ENCODE data around the gene RUNDC3A.

DNA sequence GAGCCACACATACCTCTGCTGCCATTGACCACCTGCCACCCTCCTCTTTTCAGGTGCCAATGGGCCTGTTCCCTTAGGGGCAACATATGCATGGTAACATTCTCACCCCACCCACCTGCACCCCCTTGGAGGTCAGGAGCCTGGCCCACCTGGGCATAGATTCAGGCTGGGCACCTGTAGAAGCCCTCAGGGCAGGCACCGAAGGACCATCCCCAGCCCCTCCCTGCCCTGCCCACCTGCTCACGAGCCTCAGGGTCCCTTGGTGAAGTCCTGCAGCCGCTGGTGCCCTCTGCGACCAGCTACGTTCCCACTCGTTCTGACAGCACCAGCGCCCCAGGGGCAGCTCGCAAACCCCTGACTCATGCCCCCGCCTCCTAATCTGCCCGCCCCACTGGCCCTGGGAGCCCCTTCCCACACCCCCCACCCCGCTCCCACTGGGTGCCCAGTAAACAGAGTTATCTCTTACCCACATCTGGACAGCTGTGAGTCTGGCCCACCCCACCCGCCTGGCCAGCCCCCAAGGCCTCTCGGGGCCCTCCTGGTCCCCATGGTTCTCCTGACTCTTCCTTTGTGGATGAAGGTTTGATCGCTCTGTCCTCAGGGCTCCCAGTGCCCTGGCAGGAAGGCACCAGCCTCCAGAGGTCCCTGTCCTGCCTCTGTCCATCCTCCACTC lies 40.4 kb upstream of the RUNDC3A start, which contains the start of gene SLC4A1:
- TF ChIP-seq, protein P1, sequence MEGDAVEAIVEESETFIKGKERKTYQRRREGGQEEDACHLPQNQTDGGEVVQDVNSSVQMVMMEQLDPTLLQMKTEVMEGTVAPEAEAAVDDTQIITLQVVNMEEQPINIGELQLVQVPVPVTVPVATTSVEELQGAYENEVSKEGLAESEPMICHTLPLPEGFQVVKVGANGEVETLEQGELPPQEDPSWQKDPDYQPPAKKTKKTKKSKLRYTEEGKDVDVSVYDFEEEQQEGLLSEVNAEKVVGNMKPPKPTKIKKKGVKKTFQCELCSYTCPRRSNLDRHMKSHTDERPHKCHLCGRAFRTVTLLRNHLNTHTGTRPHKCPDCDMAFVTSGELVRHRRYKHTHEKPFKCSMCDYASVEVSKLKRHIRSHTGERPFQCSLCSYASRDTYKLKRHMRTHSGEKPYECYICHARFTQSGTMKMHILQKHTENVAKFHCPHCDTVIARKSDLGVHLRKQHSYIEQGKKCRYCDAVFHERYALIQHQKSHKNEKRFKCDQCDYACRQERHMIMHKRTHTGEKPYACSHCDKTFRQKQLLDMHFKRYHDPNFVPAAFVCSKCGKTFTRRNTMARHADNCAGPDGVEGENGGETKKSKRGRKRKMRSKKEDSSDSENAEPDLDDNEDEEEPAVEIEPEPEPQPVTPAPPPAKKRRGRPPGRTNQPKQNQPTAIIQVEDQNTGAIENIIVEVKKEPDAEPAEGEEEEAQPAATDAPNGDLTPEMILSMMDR (IDR thresholded peaks at IDR 0.05), result no peak
- TF ChIP-seq ZFX (IDR thresholded peaks at IDR 0.05; ENCODE audit: borderline replicate concordance), result no peak

Data from 22Rv1 (cell line).